Left lung (tissue), 10 donors: ENCODE measurements around the gene AQP6. TPM values are rescaled to one million over a fixed set of nuclear protein-coding genes. Genes with fewer than 3 reads are reported as not detected.

Experiments
- ATAC-seq: fragments of 200-7000 bp; cut with Tn5 transposase; one replicate; pipeline ENCODE4 v1.9.1; 2020; ENCODE audit warnings: moderate library complexity
- DNase-seq, 4 donors: peaks; one replicate each; pipeline ENCODE4 v3.0.0-alpha.2; 2013 to 2020
- H3K27ac ChIP-seq, 2 donors: fragments of 200-600 bp; sonication (generic) in 1 of 2; one replicate each; pipeline versions ENCODE4 v1.5.0 to v1.8.0; 2020 to 2021
- H3K27me3 ChIP-seq, 2 donors: fragments of 200-600 bp; sonication (generic) in 1 of 2; one replicate each; pipeline versions ENCODE4 v1.5.0 to v1.8.0; 2020 to 2021
- H3K36me3 ChIP-seq, 2 donors: fragments of 200-600 bp; sonication (generic) in 1 of 2; one replicate each; pipeline versions ENCODE4 v1.5.0 to v1.8.0; 2020 to 2021
- H3K4me1 ChIP-seq, 2 donors: fragments of 200-600 bp; one replicate each; pipeline ENCODE4 v1.8.0; 2021
- H3K4me3 ChIP-seq, 2 donors: fragments of 200-600 bp; sonication (generic) in 1 of 2; one replicate each; pipeline versions ENCODE4 v1.5.0 to v1.8.0; 2020 to 2021; ENCODE audit warnings: mild to moderate bottlenecking in 1 of 2
- H3K9me3 ChIP-seq, 2 donors: fragments of 200-600 bp; sonication (generic) in 1 of 2; one replicate each; pipeline versions ENCODE4 v1.5.0 to v1.8.0; 2020 to 2021
- intact Hi-C, 2 donors: fragments of 100-400 bp; cut with DNase I; formaldehyde crosslinking; loops; one replicate each; pipeline versions ENCODE4 v1.11.2 to v1.14.2; 2022
- polyA plus RNA-seq, 6 donors: library from polyadenylated mRNA; unstranded; fragments of 120-200 nt; gene quantifications; one replicate each; pipeline ENCODE4 v1.2.1, GENCODE V29; 2013; ENCODE audit not compliant: insufficient read length in 6 of 6
- total RNA-seq, 2 donors: library from RNA; stranded (reverse); fragmentation: NEBNext Ultra II Directional; extraction: Animal tissue kit (Norgen Biotek cat#: 25700); gene quantifications; one replicate each; pipeline ENCODE4 v1.2.1, GENCODE V29; 2021
- TF ChIP-seq, protein P1 (sequence below), 2 donors: fragments of 200-600 bp; sonication (generic) in 1 of 2; IDR thresholded peaks; one replicate each; pipeline versions ENCODE4 v1.5.0 to v1.8.0; 2021; ENCODE audit warnings: antibody characterized with exemption in 2 of 2
- donor health status: DM: no; HTN: yes; CAD: no.
- donor health status: DM: no; HTN: no; CAD: no.

The AQP6 gene
- total and polyA plus RNA-seq, 8 donors = 0.09 to 0.56 (median 0.31) TPM; not detected in 1

DNA sequence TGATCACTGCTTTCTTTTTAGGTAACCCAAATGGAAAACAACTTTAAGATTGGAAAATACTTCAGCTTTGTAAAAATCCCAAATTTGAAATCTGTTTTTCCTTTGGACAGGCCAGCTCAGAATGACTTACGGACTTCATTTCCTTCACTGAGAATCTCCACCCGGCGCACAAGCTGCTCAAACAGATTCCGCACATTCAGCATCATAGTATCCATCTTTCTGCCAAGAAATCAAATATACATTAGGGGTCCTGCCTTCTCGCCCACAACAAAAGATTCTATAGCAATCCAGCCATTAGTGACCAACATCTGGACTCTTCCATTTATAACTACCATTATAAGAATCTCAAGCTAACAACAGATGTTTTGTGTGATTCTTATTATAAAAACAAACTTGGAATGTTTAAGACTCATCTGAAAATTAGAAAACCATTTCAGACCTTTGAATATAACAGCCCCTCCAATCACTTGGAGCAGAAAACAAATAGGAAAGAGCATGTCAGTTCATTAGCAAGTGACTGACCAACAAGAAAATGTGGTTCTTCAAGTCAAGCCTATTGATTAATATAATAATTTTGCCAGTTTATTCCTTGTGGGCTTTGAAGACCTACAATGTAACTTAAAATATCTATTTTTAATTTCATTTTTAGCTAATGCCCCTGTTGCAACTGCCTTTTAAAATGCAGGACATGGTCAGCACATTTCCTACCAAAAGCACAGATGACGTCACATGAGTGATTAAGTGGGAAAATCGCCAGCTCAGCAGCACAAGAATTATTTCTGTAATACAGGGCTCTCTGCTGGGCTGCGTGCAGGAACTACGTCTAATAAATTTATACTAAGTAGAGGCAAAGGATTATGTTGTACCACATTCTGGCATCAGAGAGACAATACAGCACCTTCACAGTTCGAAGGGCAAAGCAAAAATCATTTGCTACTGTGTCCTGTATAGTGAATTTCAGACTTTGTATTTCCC lies 44.0 kb downstream of the AQP6 start:
- H3K36me3 ChIP-seq = peaks cover 0 to 6% of the 10 kb centered on the region in 2 donors
- H3K9me3 ChIP-seq = no peaks in the 10 kb centered on the region
- ATAC-seq (peak; percentile 81), DNase-seq (peak in 3 of 4 donors; percentile 78 to 93 (median 85))
- peak overlapping the region; percentile 78 to 81 for H3K27ac ChIP-seq
- TF ChIP-seq, protein P1, sequence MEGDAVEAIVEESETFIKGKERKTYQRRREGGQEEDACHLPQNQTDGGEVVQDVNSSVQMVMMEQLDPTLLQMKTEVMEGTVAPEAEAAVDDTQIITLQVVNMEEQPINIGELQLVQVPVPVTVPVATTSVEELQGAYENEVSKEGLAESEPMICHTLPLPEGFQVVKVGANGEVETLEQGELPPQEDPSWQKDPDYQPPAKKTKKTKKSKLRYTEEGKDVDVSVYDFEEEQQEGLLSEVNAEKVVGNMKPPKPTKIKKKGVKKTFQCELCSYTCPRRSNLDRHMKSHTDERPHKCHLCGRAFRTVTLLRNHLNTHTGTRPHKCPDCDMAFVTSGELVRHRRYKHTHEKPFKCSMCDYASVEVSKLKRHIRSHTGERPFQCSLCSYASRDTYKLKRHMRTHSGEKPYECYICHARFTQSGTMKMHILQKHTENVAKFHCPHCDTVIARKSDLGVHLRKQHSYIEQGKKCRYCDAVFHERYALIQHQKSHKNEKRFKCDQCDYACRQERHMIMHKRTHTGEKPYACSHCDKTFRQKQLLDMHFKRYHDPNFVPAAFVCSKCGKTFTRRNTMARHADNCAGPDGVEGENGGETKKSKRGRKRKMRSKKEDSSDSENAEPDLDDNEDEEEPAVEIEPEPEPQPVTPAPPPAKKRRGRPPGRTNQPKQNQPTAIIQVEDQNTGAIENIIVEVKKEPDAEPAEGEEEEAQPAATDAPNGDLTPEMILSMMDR (IDR thresholded peaks at IDR 0.05) = no peak
- no peak overlapping the region for H3K4me3 ChIP-seq
- no peaks in the 10 kb centered on the region for H3K27me3 ChIP-seq
- H3K4me1 ChIP-seq = peaks cover 0 to 20% of the 10 kb centered on the region in 2 donors
- intact Hi-C loops = no loop called here

DNA sequence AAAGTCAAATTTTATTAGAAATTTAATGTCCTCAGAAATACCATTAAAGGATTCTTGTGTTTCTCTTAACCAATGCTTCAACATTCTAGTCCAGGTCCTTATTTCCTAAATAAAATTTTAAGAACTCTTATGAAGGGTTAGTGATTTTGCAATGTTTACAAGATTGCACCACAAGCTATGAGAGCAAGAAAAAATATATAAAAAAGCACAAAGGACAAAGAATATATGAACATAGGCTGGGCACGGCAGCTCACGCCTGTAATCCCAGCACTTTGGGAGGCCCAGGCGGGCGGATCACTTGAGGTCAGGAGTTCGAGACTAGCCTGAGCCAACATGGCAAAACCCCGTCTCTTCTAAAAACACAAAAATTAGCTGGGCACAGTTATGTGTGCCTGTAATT lies 44.9 kb downstream of the AQP6 start:
- peaks cover 0 to 6% of the 10 kb centered on the region in 2 donors for H3K36me3 ChIP-seq
- H3K27ac ChIP-seq = peak overlapping the region; percentile 78 to 81
- TF ChIP-seq, protein P1 (IDR thresholded peaks at IDR 0.05) = no peak
- no peaks in the 10 kb centered on the region for H3K9me3 ChIP-seq
- H3K27me3 ChIP-seq = no peaks in the 10 kb centered on the region
- peak in 2 of 4 donors; percentile 63 to 84 for DNase-seq
- no peak overlapping the region for H3K4me3 ChIP-seq
- peak; percentile 78 for ATAC-seq
- peaks cover 0 to 20% of the 10 kb centered on the region in 2 donors for H3K4me1 ChIP-seq
- intact Hi-C loops = no loop called here

DNA sequence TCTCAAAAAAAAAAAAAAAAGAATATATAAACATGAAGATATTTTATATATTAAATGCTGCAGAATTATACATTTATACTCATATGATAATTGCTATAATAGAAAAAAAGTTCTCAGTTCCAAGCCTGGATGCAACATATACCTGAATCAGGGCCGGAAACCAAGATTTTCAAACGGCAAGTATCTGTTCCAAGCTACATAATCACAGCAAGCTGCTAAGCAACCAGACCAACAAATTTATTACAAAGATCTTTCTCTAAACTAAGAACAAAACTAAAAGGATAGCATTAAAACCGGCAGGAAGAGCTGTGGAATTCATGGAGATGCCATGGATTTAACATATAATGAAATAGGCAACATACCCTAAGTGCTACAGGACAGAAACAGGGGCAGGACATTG lies 45.4 kb downstream of the AQP6 start:
- ATAC-seq (no peak), DNase-seq (peak in 2 of 4 donors; percentile 28 to 48)
- no peaks in the 10 kb centered on the region for H3K9me3 ChIP-seq
- TF ChIP-seq, protein P1 (IDR thresholded peaks at IDR 0.05) = no peak
- H3K27me3 ChIP-seq = no peaks in the 10 kb centered on the region
- intact Hi-C loops = no loop called here
- H3K4me1 ChIP-seq = peaks cover 0 to 20% of the 10 kb centered on the region in 2 donors
- peaks cover 0 to 6% of the 10 kb centered on the region in 2 donors for H3K36me3 ChIP-seq
- peak overlapping the region; percentile 78 to 81 for H3K27ac ChIP-seq
- H3K4me3 ChIP-seq = no peak overlapping the region

DNA sequence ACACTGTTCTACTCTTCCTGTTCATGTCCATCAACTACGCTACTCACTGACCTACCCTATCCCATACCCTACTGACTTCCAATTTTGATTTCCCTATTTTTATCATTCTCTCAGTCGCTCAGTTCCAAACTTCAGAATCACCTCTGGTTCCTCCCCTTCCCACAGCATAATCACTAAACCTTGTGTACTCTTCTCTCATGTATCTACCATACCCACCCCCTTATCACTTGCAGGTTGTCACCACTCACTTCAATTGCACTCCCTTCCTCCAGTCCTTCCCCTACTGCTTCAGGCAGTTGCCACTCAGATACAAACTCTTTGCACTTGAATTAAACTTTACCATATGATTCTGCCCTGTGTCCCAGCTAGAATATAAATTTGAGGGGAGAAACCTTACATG lies 46.2 kb downstream of the AQP6 start:
- Histone ChIP-seq H3K4me1 (peaks cover 0 to 25% of the 10 kb centered on the region in 2 donors), H3K4me3 (no peak overlapping the region), H3K9me3 (no peaks in the 10 kb centered on the region), H3K27me3 (no peaks in the 10 kb centered on the region), H3K27ac (no peak overlapping the region), H3K36me3 (peaks cover 0 to 6% of the 10 kb centered on the region in 2 donors)
- ATAC-seq (no peak), DNase-seq (no peak)
- intact Hi-C loops = no loop called here
- TF ChIP-seq, protein P1 (IDR thresholded peaks at IDR 0.05) = no peak

DNA sequence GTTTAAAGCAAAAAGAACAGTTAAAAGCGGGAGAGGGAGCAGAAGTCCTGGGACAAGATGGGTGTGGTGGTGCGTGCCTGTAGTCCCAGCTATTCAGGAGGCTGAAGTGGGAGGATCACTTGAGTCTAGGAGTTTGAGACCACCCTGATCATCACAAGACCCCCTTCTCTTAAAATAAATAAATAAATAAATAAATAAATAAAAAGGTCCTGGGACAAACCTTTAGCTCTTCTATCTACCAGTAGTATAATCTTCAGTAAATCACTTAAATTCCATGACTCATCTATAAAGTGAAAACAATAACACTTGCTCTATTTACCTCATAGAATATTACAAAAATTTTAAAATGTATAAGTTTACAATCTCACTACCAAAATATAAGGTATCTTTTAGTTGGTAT lies 46.8 kb downstream of the AQP6 start:
- H3K27me3 ChIP-seq = no peaks in the 10 kb centered on the region
- peaks cover 5 to 31% of the 10 kb centered on the region in 2 donors for H3K4me1 ChIP-seq
- DNase-seq = no peak
- no peak overlapping the region for H3K4me3 ChIP-seq
- intact Hi-C loops = no loop called here
- H3K27ac ChIP-seq = no peak overlapping the region
- TF ChIP-seq, protein P1 (IDR thresholded peaks at IDR 0.05) = no peak
- no peaks in the 10 kb centered on the region for H3K9me3 ChIP-seq
- peaks cover 0 to 3% of the 10 kb centered on the region in 2 donors for H3K36me3 ChIP-seq
- no peak for ATAC-seq
